Endothelial cell of umbilical vein (primary cell): ENCODE measurements around the gene SERPINB2. TPM values are rescaled to one million over a fixed set of nuclear protein-coding genes. Genes with fewer than 3 reads are reported as not detected.

Experiments
- BruUV-seq: library from RNA; stranded (reverse); fragments of 400-500 nt; replicated peaks from 2 replicates; lab custom pipeline; 2021; lab: Mats Ljungman, UMichigan
- CTCF ChIA-PET: fragments of 300-600, 350-600 bp; sonication (Branson Sonifier 250); formaldehyde crosslinking; loops from one replicate; lab custom pipeline; 2021; ENCODE audit warnings: antibody characterized with exemption, inconsistent platforms; lab: Charles Lee
- POLR2A ChIA-PET: fragments of 300-600, 350-600 bp; sonication (Branson Sonifier 250); formaldehyde crosslinking; loops from one replicate; lab custom pipeline; 2021; ENCODE audit warnings: antibody characterized with exemption, inconsistent platforms; lab: Charles Lee
- DNase-seq: peaks from one replicate; pipeline ENCODE4 v3.0.0-alpha.2; 2011; ENCODE audit warnings: low read depth, low spot score
- FAIRE-seq: peaks from 2 replicates; lab custom pipeline; 2011; peaks lifted over from hg19 to GRCh38; lab: Jason Lieb, UNC
- H2AFZ ChIP-seq: 2 replicates; pipeline ENCODE4 v1.6.0; 2012; ENCODE audit warnings: low read depth, low read length, control low read depth, inconsistent platforms
- H3K27ac ChIP-seq: 2 replicates; pipeline ENCODE4 v1.5.1; 2011; ENCODE audit warnings: low read depth, mild to moderate bottlenecking, control low read depth, low read length, moderate library complexity; ENCODE audit not compliant: insufficient read depth
- H3K27me3 ChIP-seq, 2 experiments: 2 replicates each; pipeline versions ENCODE4 v1.6.0 to v1.6.1; 2011; ENCODE audit warnings: low read length in 2 of 2, mixed read lengths in 1 of 2; ENCODE audit not compliant: control insufficient read depth in 2 of 2, insufficient read depth in 2 of 2
- H3K36me3 ChIP-seq, 2 experiments: 2 replicates in 1 of 2; 3 replicates in 1 of 2; pipeline ENCODE4 v1.5.1; 2011; ENCODE audit warnings: low read length in 2 of 2, mild to moderate bottlenecking in 1 of 2, moderate library complexity in 1 of 2; ENCODE audit not compliant: control insufficient read depth in 2 of 2, insufficient read depth in 2 of 2; ENCODE audit errors: extremely low read depth in 1 of 2
- H3K4me1 ChIP-seq: 3 replicates; pipeline ENCODE4 v1.5.1; 2011; ENCODE audit warnings: mild to moderate bottlenecking, low read length; ENCODE audit not compliant: control insufficient read depth, insufficient read depth; ENCODE audit errors: extremely low read depth
- H3K4me2 ChIP-seq: 2 replicates; pipeline ENCODE4 v1.6.1; 2011; ENCODE audit warnings: low read length, control low read depth, mixed read lengths; ENCODE audit not compliant: insufficient read depth
- H3K4me3 ChIP-seq, 3 experiments: fragments of 200-600 bp in 1 of 3; sonication (generic), shearing (Covaris generic) in 1 of 3; replicated peaks in 1 of 3; 2 replicates each; pipeline ENCODE4 v1.5.1; 2011 to 2016; ENCODE audit warnings: control low read depth in 3 of 3, low read length in 3 of 3, mild to moderate bottlenecking in 2 of 3, inconsistent platforms in 1 of 3, low read depth in 1 of 3, moderate library complexity in 1 of 3; ENCODE audit not compliant: insufficient read depth in 1 of 3
- H3K79me2 ChIP-seq: 2 replicates; pipeline ENCODE4 v1.6.0; 2012; ENCODE audit warnings: low read length, inconsistent platforms; ENCODE audit not compliant: control insufficient read depth, insufficient read depth
- H3K9ac ChIP-seq: replicated peaks from 2 replicates; pipeline ENCODE3; 2011; ENCODE audit warnings: low read length, control low read depth; ENCODE audit not compliant: insufficient read depth; ENCODE audit errors: extremely low read depth
- H3K9me1 ChIP-seq: replicated peaks from 3 replicates; pipeline ENCODE4 v1.6.0; 2011; ENCODE audit warnings: mild to moderate bottlenecking, low read length; ENCODE audit not compliant: control insufficient read depth, insufficient read depth; ENCODE audit errors: extremely low read depth
- H3K9me3 ChIP-seq: replicated peaks from 2 replicates; pipeline ENCODE4 v1.5.1; 2012; ENCODE audit warnings: low read length, inconsistent platforms; ENCODE audit not compliant: control insufficient read depth, insufficient read depth
- H4K20me1 ChIP-seq: replicated peaks from 2 replicates; pipeline ENCODE3; 2011; ENCODE audit warnings: mild to moderate bottlenecking, low read length; ENCODE audit not compliant: control insufficient read depth, insufficient read depth; ENCODE audit errors: extremely low read depth
- CTCF ChIP-seq, 2 donors: IDR thresholded peaks; 1 replicate in 1 of 2; 2 replicates in 1 of 2; pipeline ENCODE4 v1.5.1; 2011; ENCODE audit warnings: low read length in 2 of 2, mild to moderate bottlenecking in 2 of 2, moderate library complexity in 2 of 2, control low read depth in 1 of 2, inconsistent platforms in 1 of 2, low read depth in 1 of 2; ENCODE audit not compliant: insufficient read depth in 1 of 2; ENCODE audit errors: extremely low read depth in 1 of 2
- EZH2 ChIP-seq: IDR thresholded peaks from 2 replicates; pipeline ENCODE4 v1.6.1; 2012; ENCODE audit warnings: borderline replicate concordance, low read depth, mild to moderate bottlenecking, moderate library complexity, low read length, inconsistent platforms; ENCODE audit not compliant: severe bottlenecking
- FOS ChIP-seq: IDR thresholded peaks from 2 replicates; pipeline ENCODE4 v1.6.1; 2011; ENCODE audit warnings: mild to moderate bottlenecking, low read length, moderate library complexity, borderline replicate concordance; ENCODE audit not compliant: insufficient read depth
- GATA2 ChIP-seq: IDR thresholded peaks from 2 replicates; pipeline ENCODE4 v1.7.0; 2011; ENCODE audit warnings: low read depth, mild to moderate bottlenecking, moderate library complexity, mixed read lengths, low read length; ENCODE audit not compliant: insufficient read length, insufficient read depth
- JUN ChIP-seq: IDR thresholded peaks from 2 replicates; pipeline ENCODE4 v1.6.1; 2011; ENCODE audit warnings: borderline replicate concordance, low read depth; ENCODE audit not compliant: insufficient read length, insufficient read depth
- MAX ChIP-seq: IDR thresholded peaks from 2 replicates; pipeline ENCODE4 v1.6.1; 2011; ENCODE audit not compliant: insufficient read depth, insufficient read length
- MYC ChIP-seq: IDR thresholded peaks from one replicate; pipeline ENCODE4 v1.6.1; 2011; ENCODE audit warnings: mild to moderate bottlenecking, low read depth, low read length
- POLR2A ChIP-seq: IDR thresholded peaks from 2 replicates; pipeline ENCODE4 v1.6.1; 2012; ENCODE audit warnings: low read depth, mild to moderate bottlenecking, control low read depth, low read length
- POLR2AphosphoS5 ChIP-seq: IDR thresholded peaks from 2 replicates; pipeline ENCODE4 v1.6.1; 2012; ENCODE audit warnings: low read depth, mild to moderate bottlenecking, control low read depth, low read length, moderate library complexity; ENCODE audit not compliant: insufficient read depth
- dilution Hi-C: fragments of 300-500 bp; cut with MboI; formaldehyde crosslinking; loops from one replicate; pipeline ENCODE4 v1.15.0; 2019; ENCODE audit warnings: low sequenced_read_pairs; ENCODE audit not compliant: extremely low pct_ligation_motif_present
- intact Hi-C: fragments of 100-400 bp; cut with micrococcal nuclease; formaldehyde crosslinking; loops from one replicate; pipeline ENCODE4 v1.10.0; 2022
- polyA plus RNA-seq, 4 experiments: library from polyadenylated mRNA; depleted of rRNA in 3 of 4; stranded (reverse) in 3 of 4; unstranded in 1 of 4; fragments of >200 nt; gene quantifications; 2 replicates each; pipeline versions ENCODE4 v1.2.1 to v1.2.3, GENCODE V29; 2011 to 2012; ENCODE audit warnings: missing spikeins in 1 of 4
- total RNA-seq: library from RNA; stranded (reverse); gene quantifications from 2 replicates; pipeline ENCODE4 v1.2.3, GENCODE V29; 2021

Gene SERPINB2
- total and polyA plus RNA-seq, 2 donors (not counting 3 experiments of a cell fraction or from before 2014, with no cell fraction given), result 0.24 to 2.5 TPM

GRCh38 chr18:63882333-63883141 lies 5.0 kb upstream of the SERPINB2 start:
- POLR2A ChIA-PET, result no interaction called here

GRCh38 chr18:63883617-63884016 lies 3.9 kb upstream of the SERPINB2 start:
- dilution Hi-C loops, result no loop called here
- Histone ChIP-seq H3K79me2 (peaks cover 2% of the 10 kb centered on the region), H3K4me2 (no peak overlapping the region), H3K9me1 (no peaks in the 10 kb centered on the region), H3K27me3 (no peaks in the 10 kb centered on the region), H4K20me1 (no peaks in the 10 kb centered on the region), H3K27ac (peak overlapping the region; percentile 90), H3K36me3 (no peaks in the 10 kb centered on the region), H3K9ac (no peak overlapping the region), H3K9me3 (no peaks in the 10 kb centered on the region), H3K4me3 (no peak overlapping the region), H2AFZ (no peak overlapping the region), H3K4me1 (peaks cover 42% of the 10 kb centered on the region)
- intact Hi-C loops, result no loop called here
- FAIRE-seq, result no peak
- TF ChIP-seq POLR2AphosphoS5 (no peak), MAX (no peak), POLR2A (no peak), FOS (no peak), MYC (no peak), CTCF (IDR thresholded peaks at IDR 0.05; ENCODE audit: extremely low read depth in 1 of 2, insufficient read depth in 1 of 2, low read depth in 1 of 2, low read length in 2 of 2) (no peak), GATA2 (no peak), JUN (no peak), EZH2 (no peak)
- CTCF ChIA-PET, result no interaction called here
- POLR2A ChIA-PET, result no interaction called here
- BruUV-seq, result no TSS peak
- DNase-seq, result no peak

More at GRCh38 chr18:63882333-63883141, 5.0 kb upstream of the SERPINB2 start:
- H3K4me3 ChIP-seq, result no peak overlapping the region
- H3K9me3 ChIP-seq, result no peaks in the 10 kb centered on the region
- FAIRE-seq, result peak; percentile 73
- intact Hi-C loops (loop anchor here (1.0 kb wide), 1 partner anchor 88 kb away; the partner anchor contains the start of gene SERPINB8), dilution Hi-C loops (no loop called here)
- peak overlapping the region; percentile 67 for H3K4me2 ChIP-seq
- DNase-seq, result peak; percentile 88
- H3K79me2 ChIP-seq, result no peaks in the 10 kb centered on the region
- TSS peak; percentile 62 for BruUV-seq
- peak overlapping the region; percentile 66 for H3K9ac ChIP-seq
- CTCF ChIA-PET, result interaction anchor here (1.1 to 1.2 kb wide), 2 partner anchors 13 to 54 kb away, joined by 3 to 4 read pairs; no protein-coding TSS in a partner anchor
- H3K4me1 ChIP-seq, result peaks cover 42% of the 10 kb centered on the region
- no peaks in the 10 kb centered on the region for H4K20me1 ChIP-seq
- H3K36me3 ChIP-seq, result no peaks in the 10 kb centered on the region
- peak overlapping the region; percentile 17 for H2AFZ ChIP-seq
- TF ChIP-seq MAX (no peak), GATA2 (peak; percentile 99), FOS (peak; percentile 81), POLR2AphosphoS5 (peak; percentile 69), JUN (peak; percentile 84)
- no peaks in the 10 kb centered on the region for H3K9me1 ChIP-seq
- peak overlapping the region; percentile 90 for H3K27ac ChIP-seq
- H3K27me3 ChIP-seq, result no peaks in the 10 kb centered on the region
